Smooth muscle cell (in vitro differentiated cells): ENCODE data around the gene MRPS27. TPM values are rescaled to one million over a fixed set of nuclear protein-coding genes. Genes with fewer than 3 reads are reported as not detected.

Experiments
- DNase-seq: peaks from one replicate; lab custom pipeline; 2025; ENCODE audit not compliant: unreplicated experiment; lab: John Stamatoyannopoulos, UW
- H2AFZ ChIP-seq: fragments of 200-600 bp; sonication (generic); 2 replicates; pipeline ENCODE4 v1.6.0; 2016; ENCODE audit warnings: antibody characterized with exemption, low read depth, mild to moderate bottlenecking
- H3F3A ChIP-seq: fragments of 200-600 bp; sonication (generic); 2 replicates; pipeline ENCODE4 v1.6.0; 2017; ENCODE audit warnings: antibody characterized with exemption, low read depth
- H3K27ac ChIP-seq: fragments of 200-600 bp; sonication (generic); 2 replicates; pipeline ENCODE4 v1.5.1; 2016; ENCODE audit warnings: low read depth, mild to moderate bottlenecking
- H3K27me3 ChIP-seq: fragments of 200-600 bp; sonication (generic); 2 replicates; pipeline ENCODE4 v1.6.1; 2016; ENCODE audit warnings: low read depth, mild to moderate bottlenecking
- H3K36me3 ChIP-seq: fragments of 200-600 bp; sonication (generic); 2 replicates; pipeline ENCODE4 v1.5.1; 2016; ENCODE audit warnings: low read depth
- H3K4me1 ChIP-seq: fragments of 200-600 bp; sonication (generic); 2 replicates; pipeline ENCODE4 v1.5.1; 2016; ENCODE audit warnings: low read depth
- H3K4me2 ChIP-seq: fragments of 200-600 bp; sonication (generic); 2 replicates; pipeline ENCODE4 v1.6.0; 2016; ENCODE audit warnings: mild to moderate bottlenecking
- H3K4me3 ChIP-seq: fragments of 200-600 bp; sonication (generic); 2 replicates; pipeline ENCODE4 v1.5.1; 2016; ENCODE audit warnings: mild to moderate bottlenecking
- H3K79me2 ChIP-seq: fragments of 200-600 bp; sonication (generic); 2 replicates; pipeline ENCODE4 v1.6.0; 2016; ENCODE audit warnings: low read depth, mild to moderate bottlenecking
- H3K9ac ChIP-seq: fragments of 200-600 bp; sonication (generic); 2 replicates; pipeline ENCODE4 v1.6.0; 2016; ENCODE audit warnings: low read depth
- H3K9me3 ChIP-seq: fragments of 200-600 bp; sonication (generic); replicated peaks from 2 replicates; pipeline ENCODE4 v1.5.1; 2016; ENCODE audit warnings: low read depth
- H4K20me1 ChIP-seq: fragments of 200-600 bp; sonication (generic); 2 replicates; pipeline ENCODE4 v1.6.0; 2016; ENCODE audit warnings: low read depth
- CTCF ChIP-seq: fragments of 200-600 bp; sonication (generic); IDR thresholded peaks from 2 replicates; pipeline ENCODE4 v1.5.1; 2017; ENCODE audit warnings: borderline replicate concordance, mild to moderate bottlenecking, antibody characterized with exemption; ENCODE audit not compliant: insufficient read depth, poor library complexity, severe bottlenecking
- WGBS: methylation state at CpG from one replicate; pipeline ENCODE4 v1.1.7; 2016; ENCODE audit warnings: low lambda C conversion rate; 5-methylcytosine and 5-hydroxymethylcytosine counted together
- polyA plus RNA-seq: library from polyadenylated mRNA; unstranded; fragments of >200 nt; fragmentation: Nextera tagmentation; extraction: Ambion mirVana; gene quantifications from 2 replicates; pipeline ENCODE4 v1.2.1, GENCODE V29; 2016
- total RNA-seq: library from RNA; depleted of rRNA; stranded (reverse); fragments of >200 nt; gene quantifications from 2 replicates; pipeline ENCODE4 v1.2.3, GENCODE V29; 2014

MRPS27 gene
- total and polyA plus RNA-seq, 2 experiments from 2014 or later: 36.7 to 38.3 TPM

DNA sequence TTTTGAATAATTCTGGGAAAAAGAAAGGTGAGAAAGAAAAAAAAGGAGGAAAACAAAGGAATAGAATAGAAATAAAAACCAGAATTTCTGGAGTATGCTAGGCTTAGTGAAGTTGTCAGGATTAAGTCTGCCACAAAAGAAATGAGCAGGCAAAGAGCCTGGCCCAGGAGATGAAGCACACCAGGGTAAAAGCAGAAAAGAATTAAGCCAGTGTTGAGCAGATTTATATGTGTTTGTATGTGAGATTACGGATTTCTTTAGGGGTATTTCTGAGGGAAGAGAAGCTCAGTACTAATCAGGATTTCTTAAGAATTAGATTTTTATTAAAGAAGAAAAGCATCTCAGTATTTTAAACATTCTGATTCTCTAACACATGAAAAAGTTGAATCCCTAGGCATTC lies 74.5 kb downstream of the MRPS27 start:
- Histone ChIP-seq H3K79me2 (peaks cover 10% of the 10 kb centered on the region), H3F3A (peaks cover 29% of the 10 kb centered on the region), H3K27me3 (no peaks in the 10 kb centered on the region), H3K9me3 (no peaks in the 10 kb centered on the region), H3K9ac (no peak overlapping the region), H3K4me3 (no peak overlapping the region), H4K20me1 (no peaks in the 10 kb centered on the region), H3K4me2 (peak overlapping the region; percentile 80), H3K4me1 (peaks cover 77% of the 10 kb centered on the region), H3K27ac (peak overlapping the region; percentile 90), H3K36me3 (no peaks in the 10 kb centered on the region), H2AFZ (no peak overlapping the region)
- no peak for TF ChIP-seq CTCF
- DNase-seq: no peak
- WGBS: 32% methylated on average over 1 of the region's 1 CpG

GRCh38 chr5:72244862-72245371 lies 75.1 kb downstream of the MRPS27 start:
- Histone ChIP-seq H3K36me3 (no peaks in the 10 kb centered on the region), H2AFZ (no peak overlapping the region), H3K4me1 (peaks cover 81% of the 10 kb centered on the region), H3K27ac (peak overlapping the region; percentile 90), H3F3A (peaks cover 29% of the 10 kb centered on the region), H3K4me2 (peak overlapping the region; percentile 80), H3K9me3 (no peaks in the 10 kb centered on the region), H4K20me1 (no peaks in the 10 kb centered on the region), H3K79me2 (peaks cover 15% of the 10 kb centered on the region), H3K9ac (no peak overlapping the region), H3K4me3 (no peak overlapping the region), H3K27me3 (no peaks in the 10 kb centered on the region)
- 66% methylated on average over 2 of the region's 2 CpGs for WGBS
- TF ChIP-seq CTCF: peak; percentile 34
- DNase-seq: no peak

DNA sequence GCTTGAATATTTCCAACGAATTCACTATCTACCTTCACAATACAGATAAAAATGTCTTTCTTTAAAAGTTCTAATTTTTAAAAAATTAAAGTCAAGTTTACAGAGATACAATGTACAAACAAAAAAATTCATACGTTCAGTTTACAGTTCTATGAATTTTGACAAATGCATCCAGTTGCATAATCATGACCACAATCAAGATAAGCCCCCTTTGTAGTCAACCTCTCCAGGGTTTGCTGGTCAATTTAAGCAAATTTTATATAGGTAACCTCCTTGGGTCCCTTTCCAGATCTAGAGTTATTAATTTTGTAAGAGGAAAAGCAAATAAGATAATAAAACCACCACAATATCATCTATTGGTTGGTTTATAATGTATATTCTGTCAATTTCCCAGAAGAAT lies 76.3 kb downstream of the MRPS27 start:
- Histone ChIP-seq H4K20me1 (no peaks in the 10 kb centered on the region), H3K79me2 (peaks cover 15% of the 10 kb centered on the region), H3K36me3 (no peaks in the 10 kb centered on the region), H3K9ac (no peak overlapping the region), H3K4me1 (peaks cover 85% of the 10 kb centered on the region), H3F3A (peaks cover 29% of the 10 kb centered on the region), H3K9me3 (no peaks in the 10 kb centered on the region), H3K27me3 (no peaks in the 10 kb centered on the region), H2AFZ (no peak overlapping the region), H3K4me3 (no peak overlapping the region), H3K4me2 (peak overlapping the region; percentile 80), H3K27ac (peak overlapping the region; percentile 90)
- 76% methylated on average over 2 of the region's 2 CpGs for WGBS
- DNase-seq: no peak
- TF ChIP-seq CTCF: no peak

DNA sequence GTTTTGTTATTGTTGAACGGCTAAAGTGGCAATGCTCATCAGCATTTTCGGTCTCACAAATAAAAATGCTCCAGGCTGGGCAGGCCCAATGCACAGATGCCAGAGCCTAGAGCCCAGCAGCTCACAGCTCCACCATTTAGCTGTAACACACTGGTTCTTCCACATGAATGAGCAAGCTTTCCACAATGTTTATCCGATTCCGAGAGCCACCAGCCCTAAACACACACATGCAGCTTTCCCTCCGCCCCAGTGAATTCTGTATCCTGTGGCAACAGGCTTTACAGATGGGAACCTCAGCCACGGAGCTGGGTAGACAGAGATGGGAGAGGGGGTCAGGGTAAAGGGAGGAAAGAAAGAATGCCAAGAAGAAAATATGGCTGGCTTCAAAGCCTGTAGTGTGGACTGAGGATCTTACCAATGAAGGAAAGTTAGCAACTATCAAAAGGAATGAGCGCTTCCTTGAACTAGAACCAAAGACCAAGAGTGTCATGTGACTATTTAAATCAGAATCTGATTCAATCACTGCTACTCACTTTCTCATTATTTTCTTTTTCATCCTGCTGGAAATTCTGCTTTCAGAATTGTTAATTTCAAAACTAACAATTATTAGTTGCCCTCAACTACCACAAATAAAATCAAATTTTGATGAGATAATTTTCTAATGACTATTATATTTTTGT lies 77.1 kb downstream of the MRPS27 start:
- Histone ChIP-seq H4K20me1 (no peaks in the 10 kb centered on the region), H3F3A (peaks cover 25% of the 10 kb centered on the region), H3K4me2 (peak overlapping the region; percentile 80), H3K36me3 (no peaks in the 10 kb centered on the region), H3K4me1 (peaks cover 88% of the 10 kb centered on the region), H3K9me3 (no peaks in the 10 kb centered on the region), H3K27ac (peak overlapping the region; percentile 90), H3K27me3 (no peaks in the 10 kb centered on the region), H3K4me3 (no peak overlapping the region), H3K9ac (no peak overlapping the region), H2AFZ (no peak overlapping the region), H3K79me2 (peaks cover 15% of the 10 kb centered on the region)
- no peak for TF ChIP-seq CTCF
- DNase-seq: no peak
- 58% methylated on average over 7 of the region's 7 CpGs for WGBS
